ENCODE measurements around the gene LRRC30.

LRRC30 gene

GRCh38 chr18:7236072-7236471, 5.2 kb downstream of the LRRC30 start:
- no peak overlapping the region for H3K23ac ChIP-seq (ENCODE audit: low read length in 2 of 2)
- no peak overlapping the region for H2AFZ ChIP-seq (ENCODE audit: low read depth, low read length)
- no peaks in the 10 kb centered on the region for H3K4me1 ChIP-seq (ENCODE audit: control insufficient read depth, insufficient read depth, low read depth, low read length)
- 58% methylated on average over 2 of the region's 2 CpGs for WGBS
- no peak overlapping the region for H3K27ac ChIP-seq (ENCODE audit: low read length, poor library complexity, severe bottlenecking)
- no peak overlapping the region for H2AK5ac ChIP-seq (ENCODE audit: low read length, severe bottlenecking)
- no peak overlapping the region for H4K8ac ChIP-seq (ENCODE audit: low read length)
- no peak overlapping the region for H3K9ac ChIP-seq (ENCODE audit: low read length)
- peaks cover 3% of the 10 kb centered on the region for H3K9me3 ChIP-seq (ENCODE audit: control insufficient read depth, low read length)
- H2BK120ac ChIP-seq (ENCODE audit: low read depth, low read length): no peak overlapping the region
- no peak overlapping the region for H2BK15ac ChIP-seq (ENCODE audit: low read depth, poor library complexity, severe bottlenecking)
- no peak overlapping the region for H3K14ac ChIP-seq (ENCODE audit: low read length in 2 of 2)
- H3K18ac ChIP-seq (ENCODE audit: low read depth in 1 of 2, low read length in 2 of 2): no peak overlapping the region
- no peak overlapping the region for H2BK12ac ChIP-seq (ENCODE audit: low read length in 2 of 2)
- DNase-seq: no peak
- H3K4ac ChIP-seq (ENCODE audit: low read depth in 1 of 2, low read length in 2 of 2): no peak overlapping the region
- H3K4me2 ChIP-seq (ENCODE audit: low read length, poor library complexity, severe bottlenecking): no peak overlapping the region
- no peak overlapping the region for H3K4me3 ChIP-seq (ENCODE audit: insufficient read depth in 1 of 2, low read depth in 1 of 2, low read length in 2 of 2)
- no peak overlapping the region for H2BK5ac ChIP-seq (ENCODE audit: low read depth, low read length, poor library complexity, severe bottlenecking)
- no peaks in the 10 kb centered on the region for H3K79me1 ChIP-seq (replicated peaks; ENCODE audit: low read length, poor library complexity, severe bottlenecking)
- H3K27me3 ChIP-seq (ENCODE audit: control insufficient read depth in 1 of 2, insufficient read depth in 1 of 2, low read length in 2 of 2): peaks cover 42 to 57% of the 10 kb centered on the region in 2 experiments
- H3K36me3 ChIP-seq (ENCODE audit: control insufficient read depth in 1 of 2, insufficient read depth in 2 of 2, low read depth in 1 of 2, low read length in 2 of 2): no peaks in the 10 kb centered on the region
- no peak overlapping the region for H4K91ac ChIP-seq (ENCODE audit: low read length)

DNA sequence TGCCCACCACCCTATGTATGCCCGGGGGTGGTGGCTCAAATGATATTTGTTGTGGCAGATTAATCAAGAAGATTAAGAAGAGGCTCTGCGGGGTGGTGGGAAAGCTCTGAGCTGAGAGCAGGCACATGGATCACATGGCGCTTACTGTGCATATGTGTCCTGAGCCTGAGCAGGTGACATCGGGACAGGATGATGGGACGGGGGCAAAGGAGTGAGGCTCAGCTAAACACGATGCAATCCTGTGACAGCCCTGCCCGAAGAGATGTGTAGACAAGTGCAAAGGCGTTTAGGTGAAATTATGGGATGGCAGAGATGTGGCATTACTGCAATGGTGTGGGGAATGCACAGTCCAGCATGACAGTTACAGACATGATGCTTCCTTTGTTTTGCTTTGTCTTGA, 6.0 kb downstream of the LRRC30 start:
- WGBS: 88% methylated on average over 8 of the region's 8 CpGs
- H3K4me2 ChIP-seq (ENCODE audit: low read length, poor library complexity, severe bottlenecking): no peak overlapping the region
- no peak overlapping the region for H2BK15ac ChIP-seq (ENCODE audit: low read depth, poor library complexity, severe bottlenecking)
- no peak for DNase-seq
- H4K8ac ChIP-seq (ENCODE audit: low read length): no peak overlapping the region
- no peak overlapping the region for H3K27ac ChIP-seq (ENCODE audit: low read length, poor library complexity, severe bottlenecking)
- H2BK5ac ChIP-seq (ENCODE audit: low read depth, low read length, poor library complexity, severe bottlenecking): no peak overlapping the region
- peaks cover 33 to 49% of the 10 kb centered on the region in 2 experiments for H3K27me3 ChIP-seq (ENCODE audit: control insufficient read depth in 1 of 2, insufficient read depth in 1 of 2, low read length in 2 of 2)
- no peak overlapping the region for H3K23ac ChIP-seq (ENCODE audit: low read length in 2 of 2)
- no peak overlapping the region for H3K9ac ChIP-seq (ENCODE audit: low read length)
- peaks cover 3% of the 10 kb centered on the region for H3K9me3 ChIP-seq (ENCODE audit: control insufficient read depth, low read length)
- H3K36me3 ChIP-seq (ENCODE audit: control insufficient read depth in 1 of 2, insufficient read depth in 2 of 2, low read depth in 1 of 2, low read length in 2 of 2): no peaks in the 10 kb centered on the region
- H3K14ac ChIP-seq (ENCODE audit: low read length in 2 of 2): no peak overlapping the region
- no peak overlapping the region for H2AFZ ChIP-seq (ENCODE audit: low read depth, low read length)
- H3K4me3 ChIP-seq (ENCODE audit: insufficient read depth in 1 of 2, low read depth in 1 of 2, low read length in 2 of 2): no peak overlapping the region
- no peak overlapping the region for H4K91ac ChIP-seq (ENCODE audit: low read length)
- H3K18ac ChIP-seq (ENCODE audit: low read depth in 1 of 2, low read length in 2 of 2): no peak overlapping the region
- H2AK5ac ChIP-seq (ENCODE audit: low read length, severe bottlenecking): no peak overlapping the region
- H3K79me1 ChIP-seq (replicated peaks; ENCODE audit: low read length, poor library complexity, severe bottlenecking): no peaks in the 10 kb centered on the region
- H3K4me1 ChIP-seq (ENCODE audit: control insufficient read depth, insufficient read depth, low read depth, low read length): no peaks in the 10 kb centered on the region
- H3K4ac ChIP-seq (ENCODE audit: low read depth in 1 of 2, low read length in 2 of 2): no peak overlapping the region
- no peak overlapping the region for H2BK12ac ChIP-seq (ENCODE audit: low read length in 2 of 2)
- H2BK120ac ChIP-seq (ENCODE audit: low read depth, low read length): no peak overlapping the region

DNA sequence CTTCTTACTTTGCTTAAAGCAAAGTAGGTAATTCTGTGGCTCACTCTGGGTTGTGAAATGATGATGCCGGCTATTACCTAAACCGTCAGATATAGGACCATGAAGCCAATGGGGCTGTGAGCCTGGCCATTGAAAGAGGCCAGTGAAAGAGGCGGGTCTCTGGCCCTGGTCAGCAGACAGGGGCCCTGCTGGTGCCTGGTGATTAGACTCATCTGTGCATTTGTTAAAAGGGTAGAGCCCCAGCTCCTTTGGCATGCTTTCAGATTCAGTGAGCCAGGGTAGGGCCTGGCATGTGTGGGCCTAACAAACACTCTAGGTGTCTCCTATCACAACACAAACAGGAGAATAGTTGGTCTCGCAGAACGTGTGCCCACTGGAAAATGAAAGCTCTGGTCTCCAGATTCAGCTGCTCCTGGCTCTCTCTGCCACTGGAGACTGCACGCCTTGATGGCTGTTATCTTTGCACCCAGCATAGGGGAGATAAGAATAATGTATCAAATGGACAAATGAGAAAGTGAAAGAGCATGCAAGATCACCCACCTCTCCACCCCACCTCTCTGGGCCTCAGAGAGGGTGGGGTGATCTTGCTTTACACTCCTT, 6.9 kb downstream of the LRRC30 start:
- H2AFZ ChIP-seq (ENCODE audit: low read depth, low read length): no peak overlapping the region
- H3K9me3 ChIP-seq (ENCODE audit: control insufficient read depth, low read length): peaks cover 3% of the 10 kb centered on the region
- no peak overlapping the region for H3K4me3 ChIP-seq (ENCODE audit: insufficient read depth in 1 of 2, low read depth in 1 of 2, low read length in 2 of 2)
- no peaks in the 10 kb centered on the region for H3K36me3 ChIP-seq (ENCODE audit: control insufficient read depth in 1 of 2, insufficient read depth in 2 of 2, low read depth in 1 of 2, low read length in 2 of 2)
- H3K23ac ChIP-seq (ENCODE audit: low read length in 2 of 2): no peak overlapping the region
- no peak overlapping the region for H3K14ac ChIP-seq (ENCODE audit: low read length in 2 of 2)
- H2BK15ac ChIP-seq (ENCODE audit: low read depth, poor library complexity, severe bottlenecking): no peak overlapping the region
- H3K27ac ChIP-seq (ENCODE audit: low read length, poor library complexity, severe bottlenecking): no peak overlapping the region
- DNase-seq: no peak
- H3K4me2 ChIP-seq (ENCODE audit: low read length, poor library complexity, severe bottlenecking): no peak overlapping the region
- 86% methylated on average over 5 of the region's 6 CpGs for WGBS
- no peak overlapping the region for H2BK5ac ChIP-seq (ENCODE audit: low read depth, low read length, poor library complexity, severe bottlenecking)
- H2BK120ac ChIP-seq (ENCODE audit: low read depth, low read length): no peak overlapping the region
- no peak overlapping the region for H3K4ac ChIP-seq (ENCODE audit: low read depth in 1 of 2, low read length in 2 of 2)
- H3K18ac ChIP-seq (ENCODE audit: low read depth in 1 of 2, low read length in 2 of 2): no peak overlapping the region
- no peak overlapping the region for H4K8ac ChIP-seq (ENCODE audit: low read length)
- no peak overlapping the region for H2BK12ac ChIP-seq (ENCODE audit: low read length in 2 of 2)
- H3K27me3 ChIP-seq (ENCODE audit: control insufficient read depth in 1 of 2, insufficient read depth in 1 of 2, low read length in 2 of 2): peaks cover 28 to 43% of the 10 kb centered on the region in 2 experiments
- H4K91ac ChIP-seq (ENCODE audit: low read length): no peak overlapping the region
- H3K79me1 ChIP-seq (replicated peaks; ENCODE audit: low read length, poor library complexity, severe bottlenecking): no peaks in the 10 kb centered on the region
- H3K9ac ChIP-seq (ENCODE audit: low read length): no peak overlapping the region
- H2AK5ac ChIP-seq (ENCODE audit: low read length, severe bottlenecking): no peak overlapping the region
- H3K4me1 ChIP-seq (ENCODE audit: control insufficient read depth, insufficient read depth, low read depth, low read length): no peaks in the 10 kb centered on the region

- H2BK120ac ChIP-seq (ENCODE audit: low read depth, low read length): no peak overlapping the region
- H3K18ac ChIP-seq (ENCODE audit: low read depth in 1 of 2, low read length in 2 of 2): no peak overlapping the region
- no peaks in the 10 kb centered on the region for H3K79me1 ChIP-seq (replicated peaks; ENCODE audit: low read length, poor library complexity, severe bottlenecking)
- no peak overlapping the region for H3K4ac ChIP-seq (ENCODE audit: low read depth in 1 of 2, low read length in 2 of 2)
- no peaks in the 10 kb centered on the region for H3K36me3 ChIP-seq (ENCODE audit: control insufficient read depth in 1 of 2, insufficient read depth in 2 of 2, low read depth in 1 of 2, low read length in 2 of 2)
- peaks cover 9 to 13% of the 10 kb centered on the region in 2 experiments for H3K27me3 ChIP-seq (ENCODE audit: control insufficient read depth in 1 of 2, insufficient read depth in 1 of 2, low read length in 2 of 2)
- H3K4me1 ChIP-seq (ENCODE audit: control insufficient read depth, insufficient read depth, low read depth, low read length): no peaks in the 10 kb centered on the region
- no peak for DNase-seq
- no peak overlapping the region for H2BK5ac ChIP-seq (ENCODE audit: low read depth, low read length, poor library complexity, severe bottlenecking)
- no peak overlapping the region for H2AFZ ChIP-seq (ENCODE audit: low read depth, low read length)
- peaks cover 3% of the 10 kb centered on the region for H3K9me3 ChIP-seq (ENCODE audit: control insufficient read depth, low read length)
- H3K9ac ChIP-seq (ENCODE audit: low read length): no peak overlapping the region
- H2AK5ac ChIP-seq (ENCODE audit: low read length, severe bottlenecking): no peak overlapping the region
- H3K4me3 ChIP-seq (ENCODE audit: insufficient read depth in 1 of 2, low read depth in 1 of 2, low read length in 2 of 2): no peak overlapping the region
- H2BK12ac ChIP-seq (ENCODE audit: low read length in 2 of 2): no peak overlapping the region
- no peak overlapping the region for H3K23ac ChIP-seq (ENCODE audit: low read length in 2 of 2)
- H4K91ac ChIP-seq (ENCODE audit: low read length): no peak overlapping the region
- H3K14ac ChIP-seq (ENCODE audit: low read length in 2 of 2): no peak overlapping the region
- WGBS: 93% methylated on average over 4 of the region's 4 CpGs
- H3K27ac ChIP-seq (ENCODE audit: low read length, poor library complexity, severe bottlenecking): no peak overlapping the region
- no peak overlapping the region for H3K4me2 ChIP-seq (ENCODE audit: low read length, poor library complexity, severe bottlenecking)
- no peak overlapping the region for H4K8ac ChIP-seq (ENCODE audit: low read length)
- no peak overlapping the region for H2BK15ac ChIP-seq (ENCODE audit: low read depth, poor library complexity, severe bottlenecking)
Measured at GRCh38 chr18:7242926-7243325, 12.0 kb downstream of the LRRC30 start.

All from mesenchymal stem cell (in vitro differentiated cells and primary cell).